Loucy (cell line): ENCODE data around the gene SCN9A.

Source experiments
- H2AFZ ChIP-seq: fragments of 200-600 bp; sonication (generic); 2 replicates; pipeline ENCODE4 v1.6.0; 2016; ENCODE audit warnings: antibody characterized with exemption, mild to moderate bottlenecking, low read length, moderate library complexity
- H3F3A ChIP-seq: fragments of 200-600 bp; 2 replicates; pipeline ENCODE4 v1.6.0; 2016; ENCODE audit warnings: antibody characterized with exemption, low read depth, mild to moderate bottlenecking
- H3K27me3 ChIP-seq: fragments of 200-600 bp; sonication (generic); 2 replicates; pipeline ENCODE4 v1.6.1; 2014; ENCODE audit warnings: low read length, mild to moderate bottlenecking; ENCODE audit not compliant: insufficient read depth, poor library complexity, severe bottlenecking
- H3K36me3 ChIP-seq: fragments of 200-600 bp; sonication (generic); 2 replicates; pipeline ENCODE4 v1.6.1; 2016; ENCODE audit warnings: low read length; ENCODE audit not compliant: insufficient read depth
- H3K4me1 ChIP-seq: fragments of 200-600 bp; sonication (generic); 2 replicates; pipeline ENCODE4 v1.5.1; 2014; ENCODE audit warnings: low read length, mild to moderate bottlenecking; ENCODE audit not compliant: insufficient read depth, poor library complexity, severe bottlenecking
- H3K4me2 ChIP-seq: fragments of 200-600 bp; sonication (generic); 2 replicates; pipeline ENCODE4 v1.6.0; 2014; ENCODE audit warnings: antibody characterized with exemption, low read length, low read depth, mild to moderate bottlenecking; ENCODE audit not compliant: poor library complexity, severe bottlenecking
- H3K4me3 ChIP-seq: fragments of 200-600 bp; sonication (generic); 2 replicates; pipeline ENCODE4 v1.5.1; 2014; ENCODE audit warnings: low read length, mild to moderate bottlenecking, mixed read lengths; ENCODE audit not compliant: poor library complexity, severe bottlenecking
- H3K79me2 ChIP-seq: fragments of 200-600 bp; sonication (generic); 2 replicates; pipeline ENCODE4 v1.6.1; 2014; ENCODE audit warnings: low read length; ENCODE audit not compliant: insufficient read depth
- H3K9ac ChIP-seq: fragments of 200-600 bp; sonication (generic); 2 replicates; pipeline ENCODE4 v1.6.0; 2014; ENCODE audit warnings: mild to moderate bottlenecking, low read depth, low read length, moderate library complexity; ENCODE audit not compliant: poor library complexity, severe bottlenecking
- H3K9me2 ChIP-seq: fragments of 200-600 bp; sonication (generic); replicated peaks from 2 replicates; pipeline ENCODE4 v1.6.1; 2016; ENCODE audit warnings: low read depth, low read length, mixed read lengths
- H3K9me3 ChIP-seq: fragments of 200-600 bp; sonication (generic); 2 replicates; pipeline ENCODE4 v1.6.1; 2014; ENCODE audit warnings: mild to moderate bottlenecking, antibody characterized with exemption, low read length, low read depth; ENCODE audit not compliant: insufficient read depth
- H4K20me1 ChIP-seq: fragments of 200-600 bp; sonication (generic); 2 replicates; pipeline ENCODE4 v1.6.0; 2014; ENCODE audit warnings: antibody characterized with exemption, low read length, mild to moderate bottlenecking; ENCODE audit not compliant: insufficient read depth, poor library complexity, severe bottlenecking
- CTCF ChIP-seq: fragments of 200-600 bp; sonication (generic); conservative IDR thresholded peaks from 2 replicates; pipeline ENCODE4 v1.5.1; 2014; ENCODE audit warnings: mild to moderate bottlenecking, antibody characterized with exemption, low read length
- EZH2phosphoT487 ChIP-seq: fragments of 200-600 bp; IDR thresholded peaks from 2 replicates; pipeline ENCODE4 v1.6.1; 2018; ENCODE audit warnings: antibody characterized with exemption, mild to moderate bottlenecking, moderate library complexity, borderline replicate concordance

Gene SCN9A

GRCh38 chr2:166233244-166233643 lies 142.5 kb downstream of the SCN9A start:
- Histone ChIP-seq H3F3A (no peaks in the 10 kb centered on the region), H3K4me3 (no peak overlapping the region), H3K9ac (no peak overlapping the region), H3K4me1 (no peaks in the 10 kb centered on the region), H3K4me2 (no peak overlapping the region), H4K20me1 (no peaks in the 10 kb centered on the region), H3K9me3 (no peaks in the 10 kb centered on the region), H3K36me3 (no peaks in the 10 kb centered on the region), H2AFZ (no peak overlapping the region), H3K27me3 (no peaks in the 10 kb centered on the region), H3K79me2 (no peaks in the 10 kb centered on the region), H3K9me2 (no peaks in the 10 kb centered on the region)
- TF ChIP-seq CTCF, result no peak
- TF ChIP-seq EZH2phosphoT487, result no peak

- Histone ChIP-seq H3K4me2 (no peak overlapping the region), H4K20me1 (no peaks in the 10 kb centered on the region), H3K4me3 (no peak overlapping the region), H3K9me3 (no peaks in the 10 kb centered on the region), H2AFZ (no peak overlapping the region), H3K9ac (no peak overlapping the region), H3K79me2 (no peaks in the 10 kb centered on the region), H3K9me2 (no peaks in the 10 kb centered on the region), H3K4me1 (no peaks in the 10 kb centered on the region), H3F3A (no peaks in the 10 kb centered on the region), H3K36me3 (no peaks in the 10 kb centered on the region), H3K27me3 (no peaks in the 10 kb centered on the region)
- no peak for TF ChIP-seq CTCF
- TF ChIP-seq EZH2phosphoT487, result no peak
Observed at GRCh38 chr2:166230724-166231070, 145.0 kb downstream of the SCN9A start.

GRCh38 chr2:166230024-166230723 lies 145.6 kb downstream of the SCN9A start:
- Histone ChIP-seq H3K27me3 (no peaks in the 10 kb centered on the region), H2AFZ (no peak overlapping the region), H3K9ac (no peak overlapping the region), H3K9me3 (no peaks in the 10 kb centered on the region), H3K4me2 (no peak overlapping the region), H3K79me2 (no peaks in the 10 kb centered on the region), H3K36me3 (no peaks in the 10 kb centered on the region), H3F3A (no peaks in the 10 kb centered on the region), H3K4me1 (no peaks in the 10 kb centered on the region), H3K4me3 (no peak overlapping the region), H4K20me1 (no peaks in the 10 kb centered on the region), H3K9me2 (no peaks in the 10 kb centered on the region)
- TF ChIP-seq CTCF (no peak), EZH2phosphoT487 (no peak)
